HepG2 (cell line): ENCODE results near the gene ZFP36. TPM values are rescaled to one million over a fixed set of nuclear protein-coding genes. Genes with fewer than 3 reads are reported as not detected.

ENCODE experiments used
- ATAC-seq: fragments of 200-7000 bp; cut with Tn5 transposase; 3 replicates; pipeline ENCODE4 v1.9.1; 2020; ENCODE audit warnings: mild to moderate bottlenecking, moderate library complexity
- BruUV-seq: library from RNA; stranded (reverse); fragments of 400-500 nt; replicated peaks from 2 replicates; lab custom pipeline; 2021; lab: Mats Ljungman, UMichigan
- CTCF ChIA-PET: fragments of 300-600 bp; formaldehyde crosslinking; extraction: SDS; loops from one replicate; lab custom pipeline; 2021; ENCODE audit warnings: low total read pairs, inconsistent platforms, low intra/inter-chr PET ratio; lab: Yijun Ruan, JAX
- POLR2A ChIA-PET: fragments of 350-600 bp; sonication (Branson Sonifier 250); formaldehyde crosslinking; loops from one replicate; lab custom pipeline; 2020; ENCODE audit warnings: antibody characterized with exemption, inconsistent platforms; lab: Yijun Ruan, JAX
- DNase-seq: peaks from one replicate; pipeline ENCODE4 v3.0.0-alpha.2; 2015; ENCODE audit warnings: low spot score
- FAIRE-seq: peaks from 3 replicates; lab custom pipeline; 2011; peaks lifted over from hg19 to GRCh38; lab: Jason Lieb, UNC
- H2AFZ ChIP-seq: one replicate; pipeline ENCODE4 v1.6.1; 2011; ENCODE audit warnings: low read length, inconsistent platforms
- H3K27ac ChIP-seq: fragments of 300-600 bp; 3 replicates; pipeline ENCODE4 v1.8.0; 2011; ENCODE audit warnings: mixed run types, mild to moderate bottlenecking, mixed read lengths, low read length, inconsistent platforms; ENCODE audit not compliant: insufficient read depth; ENCODE audit errors: extremely low read length
- H3K27me3 ChIP-seq, 2 experiments: fragments of 200-600 bp in 1 of 2; 2 replicates in 1 of 2; 3 replicates in 1 of 2; pipeline versions ENCODE4 v1.6.0 to v1.8.0; 2011; ENCODE audit warnings: low read length in 2 of 2, mild to moderate bottlenecking in 2 of 2, moderate library complexity in 2 of 2, inconsistent platforms in 1 of 2; ENCODE audit not compliant: insufficient read depth in 2 of 2, control insufficient read depth in 1 of 2
- H3K36me3 ChIP-seq, 2 experiments: fragments of 200-600 bp in 1 of 2; replicated peaks in 1 of 2; 2 replicates in 1 of 2; 3 replicates in 1 of 2; pipeline versions ENCODE4 v1.5.1 to v1.8.0; 2011; ENCODE audit warnings: low read length in 2 of 2, inconsistent platforms in 1 of 2; ENCODE audit not compliant: insufficient read depth in 2 of 2, control insufficient read depth in 1 of 2
- H3K4me1 ChIP-seq: 2 replicates; pipeline ENCODE4 v1.5.1; 2012; ENCODE audit warnings: low read length, inconsistent platforms; ENCODE audit not compliant: insufficient read depth
- H3K4me2 ChIP-seq: 2 replicates; pipeline ENCODE4 v1.6.0; 2011; ENCODE audit warnings: low read depth, low read length, inconsistent platforms
- H3K4me3 ChIP-seq, 3 experiments: fragments of 200-600 bp in 1 of 3; sonication (generic), shearing (Covaris generic) in 1 of 3; replicated peaks in 1 of 3; 2 replicates each; pipeline ENCODE4 v1.5.1; 2011 to 2016; ENCODE audit warnings: low read length in 3 of 3, inconsistent platforms in 2 of 3, low read depth in 2 of 3, mild to moderate bottlenecking in 2 of 3, control low read depth in 1 of 3, mixed read lengths in 1 of 3; ENCODE audit not compliant: insufficient read depth in 1 of 3
- H3K79me2 ChIP-seq: one replicate; pipeline ENCODE4 v1.6.1; 2011; ENCODE audit warnings: low read length, inconsistent platforms; ENCODE audit not compliant: insufficient read depth
- H3K9ac ChIP-seq: 2 replicates; pipeline ENCODE4 v1.6.0; 2011; ENCODE audit warnings: mild to moderate bottlenecking, low read depth, low read length, inconsistent platforms; ENCODE audit not compliant: insufficient read depth
- H3K9me3 ChIP-seq: 2 replicates; pipeline ENCODE4 v1.5.1; 2012; ENCODE audit warnings: mild to moderate bottlenecking, low read length
- H4K20me1 ChIP-seq: 2 replicates; pipeline ENCODE4 v1.6.0; 2011; ENCODE audit warnings: inconsistent platforms, mild to moderate bottlenecking, low read length, moderate library complexity; ENCODE audit not compliant: insufficient read depth
- AGO1 ChIP-seq: fragments of 200-400 bp; formaldehyde crosslinking; IDR thresholded peaks from 2 replicates; pipeline ENCODE4 v1.6.1; 2017; ENCODE audit warnings: mild to moderate bottlenecking, low read depth, low read length, moderate library complexity; ENCODE audit not compliant: poor library complexity, severe bottlenecking
- EED ChIP-seq: sonication (generic); formaldehyde crosslinking; IDR thresholded peaks from 2 replicates; pipeline ENCODE4 v1.5.0; 2020; ENCODE audit warnings: mild to moderate bottlenecking, missing genetic modification reagents
- SOX6 ChIP-seq, 2 experiments: fragments of 450-650 bp in 1 of 2; sonication (generic) in 1 of 2; formaldehyde crosslinking in 1 of 2; IDR thresholded peaks; 2 replicates each; pipeline versions ENCODE4 v1.4.0 to v1.6.1; 2017 to 2020; ENCODE audit warnings: antibody characterized with exemption in 1 of 2, mild to moderate bottlenecking in 1 of 2, missing genetic modification reagents in 1 of 2
- ZBTB3 ChIP-seq: sonication (generic); formaldehyde crosslinking; IDR thresholded peaks from 2 replicates; pipeline ENCODE4 v1.4.0; 2020; ENCODE audit warnings: low read depth, mild to moderate bottlenecking, moderate library complexity, missing genetic modification reagents, borderline replicate concordance
- ZNF33B ChIP-seq: sonication (generic); formaldehyde crosslinking; IDR thresholded peaks from 2 replicates; pipeline ENCODE4 v1.5.1; 2020; ENCODE audit warnings: mild to moderate bottlenecking, missing genetic modification reagents
- ZNF432 ChIP-seq: sonication (generic); formaldehyde crosslinking; IDR thresholded peaks from 2 replicates; pipeline ENCODE4 v1.5.0; 2020; ENCODE audit warnings: missing genetic modification reagents, mild to moderate bottlenecking, borderline replicate concordance
- ZNF550 ChIP-seq: sonication (generic); formaldehyde crosslinking; IDR thresholded peaks from 2 replicates; pipeline ENCODE4 v1.4.0; 2020; ENCODE audit warnings: mild to moderate bottlenecking, missing genetic modification reagents, borderline replicate concordance
- ZNF564 ChIP-seq: sonication (generic); formaldehyde crosslinking; IDR thresholded peaks from 2 replicates; pipeline ENCODE4 v1.8.1; 2023; ENCODE audit warnings: mild to moderate bottlenecking, missing genetic modification reagents
- WGBS: methylation state at CpG from one replicate; pipeline ENCODE4 v1.1.6; 2017; ENCODE audit warnings: low lambda C conversion rate; 5-methylcytosine and 5-hydroxymethylcytosine counted together
- in situ Hi-C: cut with HindIII; loops from 2 replicates; pipeline ENCODE4 v1.10.0; 2017; ENCODE audit warnings: low pct_unique_long_range_greater_than_20kb; ENCODE audit not compliant: extremely low pct_ligation_motif_present
- intact Hi-C: fragments of 100-400 bp; cut with micrococcal nuclease; formaldehyde crosslinking; loops from one replicate; pipeline ENCODE4 v1.10.0; 2022; ENCODE audit not compliant: unreplicated experiment
- polyA plus RNA-seq, 8 experiments: library from polyadenylated mRNA; depleted of rRNA in 3 of 8; stranded (reverse) in 7 of 8; unstranded in 1 of 8; fragments of >200 nt; fragmentation: Illumina TruSeq in 4 of 8; extraction: Trizol in 4 of 8; gene quantifications; 2 replicates each; pipeline versions ENCODE4 v1.2.1 to v1.2.3, GENCODE V29; 2011 to 2016; ENCODE audit warnings: low read depth in 4 of 8, missing spikeins in 1 of 8, mixed read lengths in 1 of 8; ENCODE audit not compliant: insufficient read depth in 1 of 8
- total RNA-seq, 5 experiments: library from RNA; depleted of rRNA; stranded (reverse); fragments of >200 nt; fragmentation: Illumina TruSeq; extraction: Trizol; gene quantifications; 2 replicates each; pipeline ENCODE4 v1.2.3, GENCODE V29; 2016; ENCODE audit warnings: low read depth in 1 of 5
- TF ChIP-seq, protein P1 (sequence below): IDR thresholded peaks from 2 replicates; pipeline ENCODE4 v1.6.1; 2016; ENCODE audit warnings: low read depth
- TF ChIP-seq, protein P2 (sequence below): sonication (generic); formaldehyde crosslinking; IDR thresholded peaks from 2 replicates; pipeline ENCODE4 v1.4.0; 2020; ENCODE audit warnings: mild to moderate bottlenecking, missing genetic modification reagents
- TF ChIP-seq, protein P3 (sequence below): sonication (generic); formaldehyde crosslinking; IDR thresholded peaks from 2 replicates; pipeline ENCODE4 v1.5.0; 2020; ENCODE audit warnings: missing genetic modification reagents
- TF ChIP-seq, protein P4 (sequence below): sonication (generic); formaldehyde crosslinking; IDR thresholded peaks from 2 replicates; pipeline ENCODE4 v1.5.0; 2020; ENCODE audit warnings: mild to moderate bottlenecking, missing genetic modification reagents

The ZFP36 gene
- total and polyA plus RNA-seq, 2 of the 13 experiments (the other 11 are each of a cell fraction or from before 2014, with no cell fraction given): 1.4 to 1.7 TPM

GRCh38 chr19:39365531-39365930 lies 41.1 kb upstream of the ZFP36 start:
- FAIRE-seq: no peak
- no peak for TF ChIP-seq ZNF564 (CRISPR knock-in tag)
- TF ChIP-seq ZNF550: no peak
- TF ChIP-seq, protein P1, sequence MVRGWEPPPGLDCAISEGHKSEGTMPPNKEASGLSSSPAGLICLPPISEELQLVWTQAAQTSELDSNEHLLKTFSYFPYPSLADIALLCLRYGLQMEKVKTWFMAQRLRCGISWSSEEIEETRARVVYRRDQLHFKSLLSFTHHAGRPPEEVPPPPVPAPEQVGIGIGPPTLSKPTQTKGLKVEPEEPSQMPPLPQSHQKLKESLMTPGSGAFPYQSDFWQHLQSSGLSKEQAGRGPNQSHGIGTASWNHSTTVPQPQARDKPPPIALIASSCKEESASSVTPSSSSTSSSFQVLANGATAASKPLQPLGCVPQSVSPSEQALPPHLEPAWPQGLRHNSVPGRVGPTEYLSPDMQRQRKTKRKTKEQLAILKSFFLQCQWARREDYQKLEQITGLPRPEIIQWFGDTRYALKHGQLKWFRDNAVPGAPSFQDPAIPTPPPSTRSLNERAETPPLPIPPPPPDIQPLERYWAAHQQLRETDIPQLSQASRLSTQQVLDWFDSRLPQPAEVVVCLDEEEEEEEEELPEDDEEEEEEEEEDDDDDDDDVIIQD (CRISPR knock-in tag): no peak
- no peak for TF ChIP-seq EED (CRISPR knock-in tag)
- no peak for TF ChIP-seq ZNF432 (CRISPR knock-in tag)
- TF ChIP-seq SOX6 (IDR thresholded peaks at IDR 0.05): no peak
- no peak for TF ChIP-seq SOX6 (CRISPR knock-in tag; IDR thresholded peaks at IDR 0.05)
- TF ChIP-seq, protein P2, sequence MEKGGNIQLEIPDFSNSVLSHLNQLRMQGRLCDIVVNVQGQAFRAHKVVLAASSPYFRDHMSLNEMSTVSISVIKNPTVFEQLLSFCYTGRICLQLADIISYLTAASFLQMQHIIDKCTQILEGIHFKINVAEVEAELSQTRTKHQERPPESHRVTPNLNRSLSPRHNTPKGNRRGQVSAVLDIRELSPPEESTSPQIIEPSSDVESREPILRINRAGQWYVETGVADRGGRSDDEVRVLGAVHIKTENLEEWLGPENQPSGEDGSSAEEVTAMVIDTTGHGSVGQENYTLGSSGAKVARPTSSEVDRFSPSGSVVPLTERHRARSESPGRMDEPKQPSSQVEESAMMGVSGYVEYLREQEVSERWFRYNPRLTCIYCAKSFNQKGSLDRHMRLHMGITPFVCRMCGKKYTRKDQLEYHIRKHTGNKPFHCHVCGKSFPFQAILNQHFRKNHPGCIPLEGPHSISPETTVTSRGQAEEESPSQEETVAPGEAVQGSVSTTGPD: no peak
- TF ChIP-seq ZBTB3 (CRISPR knock-in tag): no peak
- TF ChIP-seq, protein P3, sequence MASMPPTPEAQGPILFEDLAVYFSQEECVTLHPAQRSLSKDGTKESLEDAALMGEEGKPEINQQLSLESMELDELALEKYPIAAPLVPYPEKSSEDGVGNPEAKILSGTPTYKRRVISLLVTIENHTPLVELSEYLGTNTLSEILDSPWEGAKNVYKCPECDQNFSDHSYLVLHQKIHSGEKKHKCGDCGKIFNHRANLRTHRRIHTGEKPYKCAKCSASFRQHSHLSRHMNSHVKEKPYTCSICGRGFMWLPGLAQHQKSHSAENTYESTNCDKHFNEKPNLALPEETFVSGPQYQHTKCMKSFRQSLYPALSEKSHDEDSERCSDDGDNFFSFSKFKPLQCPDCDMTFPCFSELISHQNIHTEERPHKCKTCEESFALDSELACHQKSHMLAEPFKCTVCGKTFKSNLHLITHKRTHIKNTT (CRISPR knock-in tag): no peak
- TF ChIP-seq, protein P4, sequence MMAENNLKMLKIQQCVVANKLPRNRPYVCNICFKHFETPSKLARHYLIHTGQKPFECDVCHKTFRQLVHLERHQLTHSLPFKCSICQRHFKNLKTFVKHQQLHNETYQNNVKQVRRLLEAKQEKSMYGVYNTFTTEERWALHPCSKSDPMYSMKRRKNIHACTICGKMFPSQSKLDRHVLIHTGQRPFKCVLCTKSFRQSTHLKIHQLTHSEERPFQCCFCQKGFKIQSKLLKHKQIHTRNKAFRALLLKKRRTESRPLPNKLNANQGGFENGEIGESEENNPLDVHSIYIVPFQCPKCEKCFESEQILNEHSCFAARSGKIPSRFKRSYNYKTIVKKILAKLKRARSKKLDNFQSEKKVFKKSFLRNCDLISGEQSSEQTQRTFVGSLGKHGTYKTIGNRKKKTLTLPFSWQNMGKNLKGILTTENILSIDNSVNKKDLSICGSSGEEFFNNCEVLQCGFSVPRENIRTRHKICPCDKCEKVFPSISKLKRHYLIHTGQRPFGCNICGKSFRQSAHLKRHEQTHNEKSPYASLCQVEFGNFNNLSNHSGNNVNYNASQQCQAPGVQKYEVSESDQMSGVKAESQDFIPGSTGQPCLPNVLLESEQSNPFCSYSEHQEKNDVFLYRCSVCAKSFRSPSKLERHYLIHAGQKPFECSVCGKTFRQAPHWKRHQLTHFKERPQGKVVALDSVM (CRISPR knock-in tag): no peak
- no peak for TF ChIP-seq ZNF33B (CRISPR knock-in tag)
- no peak for TF ChIP-seq AGO1
- POLR2A ChIA-PET: no interaction called here

More at GRCh38 chr19:39365531-39365930, 41.1 kb upstream of the ZFP36 start:
- Histone ChIP-seq H3K4me1 (no peaks in the 10 kb centered on the region), H3K27me3 (no peaks in the 10 kb centered on the region), H4K20me1 (no peaks in the 10 kb centered on the region), H3K9me3 (no peaks in the 10 kb centered on the region), H3K9ac (no peak overlapping the region), H2AFZ (no peak overlapping the region), H3K36me3 (peaks cover 19 to 60% of the 10 kb centered on the region in 2 experiments), H3K79me2 (no peaks in the 10 kb centered on the region), H3K27ac (no peak overlapping the region), H3K4me2 (no peak overlapping the region), H3K4me3 (no peak overlapping the region)
- DNase-seq (no peak), ATAC-seq (no peak)
- in situ Hi-C loops: no loop called here
- WGBS: 95% methylated on average over 1 of the region's 1 CpG
- BruUV-seq: no TSS peak
- intact Hi-C loops: no loop called here
- CTCF ChIA-PET: no interaction called here
